NCI-H2196 treated with DMSO at 0.1 percent for 48 hours (cell line): Measurements from ENCODE around the gene SMTN.

ENCODE experiments used
- DNase-seq: peaks from one replicate; lab custom pipeline; 2025; ENCODE audit not compliant: unreplicated experiment; lab: John Stamatoyannopoulos, UW

The SMTN gene

GRCh38 chr22:31125521-31126117 lies 44.5 kb downstream of the SMTN start:
- no peak for DNase-seq

- DNase-seq: no peak
Observed at GRCh38 chr22:31126128-31126868, 45.2 kb downstream of the SMTN start.

DNA sequence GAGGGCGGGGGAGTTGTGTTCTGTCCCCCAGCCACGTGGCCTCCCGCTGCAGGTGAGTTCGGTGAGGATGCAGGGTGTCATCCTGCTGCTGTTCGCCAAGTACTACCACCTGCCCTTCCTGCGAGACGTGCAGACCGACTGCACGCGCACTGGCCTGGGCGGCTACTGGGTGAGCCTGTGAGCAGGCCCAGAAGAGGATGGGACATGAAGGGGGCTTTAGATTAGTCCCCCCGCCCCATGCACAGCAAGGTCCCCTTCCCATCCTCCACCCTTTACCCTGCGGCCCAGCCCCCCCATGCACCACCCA lies 45.7 kb downstream of the SMTN start:
- DNase-seq: no peak

- no peak for DNase-seq
Observed at GRCh38 chr22:31127181-31127772, 46.2 kb downstream of the SMTN start.

DNA sequence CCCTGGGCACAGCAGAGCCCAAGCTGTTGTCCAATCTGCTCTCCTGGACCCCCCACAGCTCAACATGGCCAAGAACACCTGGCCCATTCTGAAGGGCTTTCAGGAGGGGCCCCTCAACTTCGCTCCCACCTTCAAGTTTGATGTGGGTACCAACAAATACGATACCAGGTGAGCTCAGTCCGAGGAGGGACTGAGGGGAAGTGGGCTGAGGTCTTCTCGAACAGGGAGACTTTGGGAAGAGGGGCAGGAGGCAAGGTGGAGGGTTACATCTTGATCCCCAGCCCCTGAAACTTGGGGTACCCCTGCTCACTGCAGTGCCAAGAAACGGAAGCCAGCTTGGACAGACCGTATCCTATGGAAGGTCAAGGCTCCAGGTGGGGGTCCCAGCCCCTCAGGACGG lies 47.0 kb downstream of the SMTN start:
- no peak for DNase-seq

DNA sequence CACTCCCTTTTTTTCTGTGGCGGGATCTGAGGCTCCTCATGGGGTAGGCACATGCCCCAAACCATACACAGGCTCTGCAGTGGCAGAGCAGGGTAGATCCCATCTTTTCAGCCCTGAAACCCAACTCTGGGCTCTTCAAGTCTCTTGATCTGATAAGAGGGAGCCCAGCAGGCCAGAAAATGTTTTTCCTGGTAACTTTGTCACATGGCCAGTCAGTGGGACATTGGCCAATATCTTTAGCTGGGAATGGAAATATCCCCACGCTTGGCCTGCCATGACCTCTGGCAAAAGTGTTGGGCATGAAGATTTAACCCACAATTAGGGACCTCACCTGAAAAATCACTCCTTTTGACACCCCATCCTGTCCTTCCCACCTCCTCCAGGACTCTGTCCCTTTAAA lies 49.8 kb downstream of the SMTN start:
- DNase-seq: peak; percentile 9

DNA sequence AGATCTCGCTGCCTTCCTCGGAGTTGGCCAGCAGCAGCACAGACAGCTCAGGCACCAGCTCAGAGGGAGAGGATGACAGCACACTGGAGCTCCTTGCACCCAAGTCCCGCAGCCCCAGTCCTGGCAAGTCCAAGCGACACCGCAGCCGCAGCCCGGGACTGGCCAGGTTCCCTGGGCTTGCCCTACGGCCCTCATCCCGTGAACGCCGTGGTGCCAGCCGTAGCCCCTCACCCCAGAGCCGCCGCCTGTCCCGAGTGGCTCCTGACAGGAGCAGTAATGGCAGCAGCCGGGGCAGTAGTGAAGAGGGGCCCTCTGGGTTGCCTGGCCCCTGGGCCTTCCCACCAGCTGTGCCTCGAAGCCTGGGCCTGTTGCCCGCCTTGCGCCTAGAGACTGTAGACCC lies 52.8 kb downstream of the SMTN start:
- no peak for DNase-seq

DNA sequence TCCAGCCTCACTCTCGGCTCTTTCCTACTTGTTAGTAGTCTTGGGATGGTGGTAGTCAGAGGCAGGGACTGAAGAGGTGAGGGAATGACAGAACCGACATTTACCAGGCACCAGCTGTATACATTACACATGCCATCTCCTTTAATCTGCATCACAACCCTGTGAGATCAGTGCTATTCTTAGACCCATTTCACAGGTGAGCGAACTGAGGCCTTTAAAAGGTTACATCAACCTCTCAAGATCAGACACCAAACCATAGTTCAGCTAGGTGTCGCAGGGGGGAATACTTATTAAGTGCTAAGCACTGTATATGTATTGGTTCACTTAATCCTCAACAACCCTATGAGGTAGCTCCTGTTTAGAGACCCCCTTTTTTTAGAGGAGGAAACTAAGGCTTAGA lies 53.6 kb downstream of the SMTN start:
- no peak for DNase-seq

GRCh38 chr22:31135706-31136105 lies 54.6 kb downstream of the SMTN start:
- DNase-seq: no peak

DNA sequence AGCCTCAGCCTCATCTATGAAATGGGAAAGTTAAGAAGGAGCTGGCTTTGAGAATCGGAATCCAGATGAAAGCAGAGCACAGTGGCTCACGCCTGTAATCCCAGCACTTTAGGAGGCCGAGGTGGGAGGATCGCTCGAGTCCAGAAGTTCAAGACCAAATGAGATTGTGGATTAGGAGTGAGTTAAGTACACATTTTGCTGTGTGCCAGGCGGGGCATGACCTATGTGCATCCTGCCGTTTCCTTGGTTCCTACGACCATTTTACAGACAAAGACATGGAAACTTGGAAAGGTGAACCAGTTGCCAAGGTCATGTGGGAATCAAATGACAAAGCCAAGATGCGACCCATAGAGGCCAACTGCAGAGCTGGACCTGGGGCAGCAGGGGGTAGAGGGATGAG lies 55.0 kb downstream of the SMTN start:
- no peak for DNase-seq

GRCh38 chr22:31136711-31137110 lies 55.6 kb downstream of the SMTN start:
- no peak for DNase-seq

GRCh38 chr22:31137721-31138120 lies 56.6 kb downstream of the SMTN start:
- DNase-seq: no peak

GRCh38 chr22:31138126-31138525 lies 57.0 kb downstream of the SMTN start:
- DNase-seq: no peak

DNA sequence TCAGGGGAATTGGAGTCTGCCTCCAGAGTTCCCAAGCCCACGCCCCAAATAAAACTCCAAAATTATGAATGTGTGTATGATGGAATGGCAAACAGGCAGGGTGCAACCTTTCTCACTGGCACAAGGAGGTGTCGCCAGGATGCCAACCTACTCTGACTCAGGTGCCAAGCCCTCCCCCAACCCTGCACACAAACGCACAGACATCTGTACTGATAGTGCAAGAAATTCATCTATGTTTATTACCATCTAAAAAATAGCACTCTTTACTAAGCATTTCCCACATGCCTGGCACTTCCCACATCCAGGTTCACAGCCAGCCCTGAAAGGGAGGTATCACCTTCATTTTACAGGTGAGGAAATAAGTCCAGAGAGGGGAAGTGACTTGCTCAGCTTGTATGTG lies 57.9 kb downstream of the SMTN start:
- no peak for DNase-seq

- peak; percentile 79 for DNase-seq
Observed at GRCh38 chr22:31139866-31140716, 59.0 kb downstream of the SMTN start, which contains the start of gene PLA2G3. Gene PLA2G3 (minus strand): TSS chr22:31140508. CDS start chr22:31140354, 154 bp downstream.

DNA sequence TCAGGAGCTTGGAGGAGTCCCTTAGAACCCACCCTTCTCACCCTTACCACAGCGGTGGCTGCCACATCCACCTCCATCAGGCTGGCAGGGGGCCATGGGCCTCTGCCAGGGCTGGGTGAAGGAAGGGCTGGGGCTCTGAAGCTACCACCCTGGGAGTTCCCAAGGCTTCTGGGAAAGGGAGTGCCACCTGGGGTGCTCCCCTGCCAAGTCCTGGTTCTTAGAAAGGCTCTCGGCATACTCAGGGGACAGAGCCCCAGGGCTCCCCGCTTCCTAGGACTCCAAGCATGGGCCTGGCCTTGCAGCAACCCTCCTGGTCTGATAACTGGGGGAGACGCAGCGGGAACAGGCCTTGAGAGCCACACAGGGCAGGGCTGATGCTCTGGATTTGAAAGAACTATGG lies 59.6 kb downstream of the SMTN start:
- no peak for DNase-seq

DNA sequence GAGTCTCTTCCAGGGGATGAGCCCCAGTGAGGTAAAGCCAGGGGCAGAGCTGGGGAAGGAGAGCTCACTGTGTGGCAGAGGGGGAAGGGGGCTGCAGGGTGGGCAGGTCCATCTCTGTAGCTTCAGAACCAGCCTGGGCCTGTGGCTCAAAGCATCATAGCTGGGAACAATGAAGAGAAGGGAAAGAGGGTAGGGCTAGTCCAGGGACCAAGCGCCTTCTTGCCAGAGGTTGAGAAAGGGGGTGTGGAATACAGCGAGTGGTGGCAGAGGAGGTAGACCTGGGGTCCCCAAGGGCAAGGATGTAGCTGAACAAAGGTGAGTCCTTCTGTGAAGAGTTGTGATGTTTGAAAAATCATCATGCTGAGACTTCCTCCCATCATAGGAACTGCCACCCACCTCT lies 60.4 kb downstream of the SMTN start:
- no peak for DNase-seq

DNA sequence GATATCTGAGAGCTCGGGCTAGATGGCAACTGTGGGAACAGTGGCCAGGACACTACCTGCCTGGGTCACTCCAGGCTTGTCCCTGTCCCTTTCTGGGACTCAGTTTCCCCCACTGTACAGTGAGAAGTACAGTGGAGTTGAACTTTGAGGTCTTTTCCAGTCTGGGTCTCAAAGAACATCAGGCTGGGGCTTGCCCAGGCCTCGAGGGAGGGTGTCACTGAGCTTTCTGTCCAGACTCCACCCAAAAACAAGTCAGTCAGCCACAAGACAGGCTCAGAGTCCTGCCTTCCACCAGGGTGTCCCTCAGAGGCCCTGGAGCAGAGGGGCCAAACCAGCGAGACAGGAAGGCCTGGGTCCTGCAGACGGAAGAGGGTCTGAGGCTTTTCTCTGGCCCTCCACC lies 61.2 kb downstream of the SMTN start:
- DNase-seq: no peak

- DNase-seq: no peak
Observed at GRCh38 chr22:31143038-31143437, 61.9 kb downstream of the SMTN start.

GRCh38 chr22:31143537-31143936 lies 62.4 kb downstream of the SMTN start:
- DNase-seq: no peak

DNA sequence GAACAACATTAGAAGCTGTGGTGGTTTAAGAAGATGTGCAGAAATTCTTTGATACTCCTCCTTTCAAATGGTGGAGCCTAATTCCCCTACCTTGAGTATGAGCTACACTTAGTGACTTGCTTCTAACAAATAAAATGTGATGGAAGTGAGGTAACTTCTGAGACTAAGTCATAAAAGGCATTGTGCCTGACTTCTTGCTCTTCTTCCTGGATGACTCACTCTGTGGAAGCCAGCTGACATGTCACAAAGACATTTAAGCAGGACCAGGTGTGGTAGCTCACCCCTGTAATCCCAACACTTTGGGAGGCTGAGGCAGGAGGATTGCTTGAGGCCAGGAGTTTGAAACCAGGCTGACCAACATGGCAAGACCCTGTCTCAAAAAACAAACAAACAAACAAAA lies 63.1 kb downstream of the SMTN start:
- no peak for DNase-seq

- DNase-seq: no peak
Observed at GRCh38 chr22:31148488-31148887, 67.4 kb downstream of the SMTN start.
